Keratinocyte (primary cell): ENCODE measurements around the gene RTKN.

Source experiments
- EZH2 ChIP-seq: IDR thresholded peaks from one replicate; pipeline ENCODE4 v1.6.1; 2012; ENCODE audit warnings: inconsistent platforms, mild to moderate bottlenecking, low read length, moderate library complexity
- TF ChIP-seq, protein P1 (sequence below), 3 experiments: IDR thresholded peaks in 1 of 3; conservative IDR thresholded peaks in 1 of 3; optimal IDR thresholded peaks in 1 of 3; 2 replicates in 2 of 3; 3 replicates in 1 of 3; pipeline versions ENCODE3 to v1.5.1; 2011; ENCODE audit warnings: low read length in 3 of 3, mild to moderate bottlenecking in 3 of 3, moderate library complexity in 2 of 3, control low read depth in 1 of 3, inconsistent platforms in 1 of 3; ENCODE audit not compliant: insufficient read depth in 2 of 3; ENCODE audit errors: extremely low read depth in 1 of 3

DNA sequence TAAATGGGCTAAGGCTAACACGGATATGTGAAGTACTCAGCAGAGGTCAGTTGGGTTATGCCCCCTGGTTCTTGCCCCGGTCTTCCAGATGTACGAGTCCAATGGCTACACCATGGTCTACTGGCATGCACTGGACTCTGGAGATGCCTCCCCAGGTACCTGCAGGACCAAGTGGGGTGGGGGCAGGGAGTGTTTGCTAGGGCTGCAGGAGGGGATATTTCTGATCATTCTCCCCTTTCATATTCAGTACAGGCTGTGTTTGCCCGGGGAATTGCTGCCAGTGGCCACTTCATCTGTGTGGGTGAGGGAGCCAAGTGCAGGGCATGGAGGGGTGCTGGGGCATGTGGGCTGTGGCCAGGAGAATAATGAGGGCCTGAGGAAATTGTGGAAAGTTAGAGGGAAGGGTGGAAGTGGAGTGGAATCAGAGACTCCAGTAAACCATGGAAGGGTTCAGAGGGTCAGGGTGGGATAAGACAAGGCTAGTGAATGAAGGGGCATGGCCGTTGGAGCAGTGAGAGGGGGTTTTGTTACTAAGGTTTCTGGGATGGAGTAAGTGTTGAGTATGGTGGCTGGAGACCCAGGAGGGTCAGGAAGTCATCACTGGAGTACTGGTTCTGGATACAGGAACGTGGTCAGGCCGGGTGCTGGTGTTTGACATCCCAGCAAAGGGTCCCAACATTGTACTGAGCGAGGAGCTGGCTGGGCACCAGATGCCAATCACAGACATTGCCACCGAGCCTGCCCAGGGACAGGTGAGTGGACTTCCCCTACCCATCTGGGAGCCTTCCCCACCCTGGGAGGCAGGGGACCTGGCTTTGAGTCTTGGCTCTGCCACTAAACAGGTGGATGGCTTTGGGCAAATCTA, 18.3 kb downstream of the RTKN start:
- TF ChIP-seq, protein P1, sequence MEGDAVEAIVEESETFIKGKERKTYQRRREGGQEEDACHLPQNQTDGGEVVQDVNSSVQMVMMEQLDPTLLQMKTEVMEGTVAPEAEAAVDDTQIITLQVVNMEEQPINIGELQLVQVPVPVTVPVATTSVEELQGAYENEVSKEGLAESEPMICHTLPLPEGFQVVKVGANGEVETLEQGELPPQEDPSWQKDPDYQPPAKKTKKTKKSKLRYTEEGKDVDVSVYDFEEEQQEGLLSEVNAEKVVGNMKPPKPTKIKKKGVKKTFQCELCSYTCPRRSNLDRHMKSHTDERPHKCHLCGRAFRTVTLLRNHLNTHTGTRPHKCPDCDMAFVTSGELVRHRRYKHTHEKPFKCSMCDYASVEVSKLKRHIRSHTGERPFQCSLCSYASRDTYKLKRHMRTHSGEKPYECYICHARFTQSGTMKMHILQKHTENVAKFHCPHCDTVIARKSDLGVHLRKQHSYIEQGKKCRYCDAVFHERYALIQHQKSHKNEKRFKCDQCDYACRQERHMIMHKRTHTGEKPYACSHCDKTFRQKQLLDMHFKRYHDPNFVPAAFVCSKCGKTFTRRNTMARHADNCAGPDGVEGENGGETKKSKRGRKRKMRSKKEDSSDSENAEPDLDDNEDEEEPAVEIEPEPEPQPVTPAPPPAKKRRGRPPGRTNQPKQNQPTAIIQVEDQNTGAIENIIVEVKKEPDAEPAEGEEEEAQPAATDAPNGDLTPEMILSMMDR (optimal IDR thresholded peaks at IDR 0.05 in 1 of 3, IDR thresholded peaks at IDR 0.05 in 1 of 3, conservative IDR thresholded peaks at IDR 0.05 in 1 of 3; ENCODE audit: extremely low read depth in 1 of 3, insufficient read depth in 2 of 3, low read length in 3 of 3), result no peak
- no peak for TF ChIP-seq EZH2
